HG03378 (cell line): ENCODE data around the gene PPIA.
A peak's percentile ranks its signal among the peaks of the same experiment; 100 is the strongest.
"Not testable (repeated sequence)": the region's sequence is repeated elsewhere in the genome, so short reads cannot be mapped to it uniquely, and the experiment has no call there.

Source experiments
- ATAC-seq: cut with Tn5 transposase; IDR thresholded peaks from one replicate; pipeline ENCODE4 v1.9.1; 2021; ENCODE audit warnings: mild to moderate bottlenecking, moderate library complexity; ENCODE audit not compliant: unreplicated experiment

PPIA gene

DNA sequence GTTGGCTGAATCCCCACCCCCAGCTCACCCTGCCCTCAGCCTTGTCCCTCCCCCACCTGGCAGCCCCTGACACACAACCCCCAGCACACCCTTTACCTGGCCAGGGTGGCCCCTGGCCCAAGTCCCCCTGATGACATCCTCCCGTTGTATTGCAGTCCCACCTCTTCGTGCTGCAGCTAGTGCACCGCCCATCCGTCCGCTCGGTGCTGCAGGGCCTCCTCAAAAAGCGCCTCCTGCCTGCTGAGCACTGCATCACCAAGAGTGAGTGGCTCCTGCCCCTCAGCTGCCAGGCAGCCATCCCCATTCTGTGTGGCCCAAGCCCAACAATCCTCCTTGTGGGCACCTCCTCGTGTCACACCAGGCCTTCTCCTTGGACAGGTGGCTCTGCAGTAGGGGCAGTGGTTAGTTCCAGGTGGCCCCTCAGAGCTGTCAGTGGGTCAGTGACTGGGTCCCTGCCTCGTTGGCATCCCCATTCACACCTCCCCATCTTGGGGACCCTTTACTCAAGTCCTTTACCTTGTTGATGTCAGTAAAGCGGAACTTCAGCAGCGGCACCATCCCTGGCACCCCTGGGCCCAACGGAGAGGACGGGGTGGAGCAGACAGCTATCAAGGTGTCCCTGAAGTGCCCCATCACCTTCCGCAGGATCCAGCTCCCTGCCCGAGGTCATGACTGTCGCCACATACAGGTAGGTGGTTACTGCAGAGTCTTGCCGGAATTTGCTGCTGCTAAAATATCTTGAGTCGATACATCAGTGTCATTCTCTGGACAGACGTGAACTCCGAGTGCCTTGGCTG is 33.6 kb upstream of the PPIA start:
- no peak for ATAC-seq

DNA sequence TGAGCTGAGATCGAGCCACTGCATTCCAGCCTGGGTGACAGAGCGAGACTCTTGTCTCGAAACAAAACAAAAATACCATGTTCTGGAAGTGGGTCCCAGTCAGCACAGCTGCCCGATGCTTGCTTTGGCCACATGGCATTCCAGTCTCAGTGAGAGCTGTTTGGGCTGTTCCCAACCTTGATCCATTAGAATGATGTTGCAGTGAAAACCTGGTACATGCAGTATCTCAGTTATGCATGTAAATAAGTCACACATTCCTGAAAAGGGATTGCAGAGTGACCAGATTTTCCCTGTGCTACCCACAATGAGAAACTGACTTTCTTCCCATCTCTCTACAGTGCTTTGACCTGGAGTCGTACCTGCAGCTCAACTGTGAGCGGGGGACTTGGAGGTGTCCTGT is 32.4 kb upstream of the PPIA start:
- no peak for ATAC-seq

DNA sequence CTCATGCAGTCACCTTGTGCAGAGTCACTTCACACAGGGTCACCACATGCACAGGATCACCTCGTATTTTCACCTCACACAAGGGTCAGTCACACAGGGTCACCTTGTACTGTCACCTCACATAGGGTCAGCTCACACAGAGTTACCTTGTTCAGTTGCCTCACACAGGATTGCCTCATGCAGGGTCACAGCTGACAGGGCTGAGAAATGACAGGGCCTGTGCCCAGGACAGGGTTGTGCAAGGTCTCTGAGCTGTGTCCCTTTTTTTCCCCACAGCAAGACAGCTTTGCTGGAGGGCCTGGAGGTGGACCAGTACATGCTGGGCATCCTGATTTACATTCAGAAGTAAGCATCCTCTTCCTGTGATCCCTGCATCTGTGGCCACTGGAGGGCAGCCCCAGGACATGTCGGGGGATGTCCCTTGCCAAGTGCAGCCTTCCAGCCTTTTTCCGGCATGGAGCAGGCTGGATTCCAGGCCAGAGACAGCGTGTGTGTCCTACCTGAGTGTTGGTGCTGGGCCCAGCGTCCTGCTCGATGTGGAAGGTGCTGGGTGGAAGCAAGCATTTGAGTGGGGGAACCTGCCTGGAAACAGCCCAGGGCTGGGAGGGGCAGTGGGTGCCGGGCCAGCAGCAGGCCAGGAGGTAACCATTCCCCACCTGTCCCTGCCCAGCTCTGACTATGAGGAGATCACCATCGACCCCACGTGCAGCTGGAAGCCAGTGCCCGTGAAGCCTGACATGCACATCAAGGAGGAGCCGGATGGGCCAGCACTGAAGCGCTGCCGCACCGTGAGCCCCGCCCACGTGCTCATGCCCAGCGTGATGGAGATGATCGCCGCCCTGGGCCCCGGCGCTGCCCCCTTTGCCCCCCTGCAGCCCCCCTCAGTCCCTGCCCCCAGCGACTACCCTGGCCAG is 31.6 kb upstream of the PPIA start:
- no peak for ATAC-seq

DNA sequence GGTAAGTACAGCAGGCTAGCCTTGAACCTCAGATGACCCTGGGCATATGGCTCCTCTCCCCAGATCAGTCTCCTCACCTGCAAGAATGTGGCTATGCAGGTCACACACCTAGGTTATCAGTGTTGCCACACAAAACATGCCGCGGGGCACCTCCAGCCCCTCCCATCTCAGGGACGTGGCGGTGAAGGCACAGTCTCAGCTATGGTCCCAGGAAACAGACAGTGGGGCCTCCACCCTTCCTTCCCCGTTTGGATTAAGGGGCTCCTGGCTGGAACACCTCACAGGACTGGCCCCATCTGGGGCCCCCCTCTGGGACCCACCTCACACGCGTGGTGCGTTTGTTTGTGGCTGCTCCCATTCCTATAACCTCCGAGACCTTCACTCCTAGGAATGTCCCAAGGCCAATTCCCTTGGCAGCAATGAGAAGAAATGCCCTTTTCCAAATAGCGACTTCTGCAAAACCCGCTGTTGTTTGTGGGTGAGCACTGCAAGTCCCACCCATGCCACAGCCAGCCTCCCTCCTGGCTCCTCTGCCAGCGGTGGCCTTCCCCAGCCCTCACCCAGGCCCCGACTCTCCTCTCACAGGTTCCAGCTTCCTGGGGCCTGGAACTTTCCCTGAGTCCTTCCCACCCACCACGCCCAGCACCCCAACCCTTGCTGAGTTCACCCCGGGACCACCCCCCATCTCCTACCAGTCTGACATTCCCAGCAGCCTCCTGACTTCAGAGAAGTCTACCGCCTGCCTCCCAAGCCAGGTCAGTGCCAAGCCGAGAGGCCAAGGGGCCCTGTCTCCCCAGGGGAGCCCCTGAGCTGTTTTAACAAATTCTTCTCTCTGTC is 30.7 kb upstream of the PPIA start:
- ATAC-seq: no peak

DNA sequence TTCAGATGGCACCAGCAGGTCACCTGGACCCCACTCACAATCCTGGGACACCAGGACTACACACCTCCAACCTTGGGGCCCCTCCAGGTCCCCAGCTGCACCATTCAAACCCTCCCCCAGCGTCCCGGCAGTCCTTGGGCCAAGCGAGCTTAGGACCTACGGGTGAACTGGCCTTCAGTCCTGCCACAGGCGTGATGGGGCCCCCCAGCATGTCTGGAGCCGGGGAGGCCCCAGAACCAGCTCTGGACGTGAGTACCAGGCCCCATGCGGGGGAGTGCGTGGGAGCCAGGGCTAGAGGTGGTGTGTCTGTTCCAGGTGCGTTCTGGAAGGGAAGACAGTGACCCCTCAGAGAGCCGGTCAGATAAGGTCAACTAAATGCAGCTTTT is 30.1 kb upstream of the PPIA start:
- no peak for ATAC-seq

DNA sequence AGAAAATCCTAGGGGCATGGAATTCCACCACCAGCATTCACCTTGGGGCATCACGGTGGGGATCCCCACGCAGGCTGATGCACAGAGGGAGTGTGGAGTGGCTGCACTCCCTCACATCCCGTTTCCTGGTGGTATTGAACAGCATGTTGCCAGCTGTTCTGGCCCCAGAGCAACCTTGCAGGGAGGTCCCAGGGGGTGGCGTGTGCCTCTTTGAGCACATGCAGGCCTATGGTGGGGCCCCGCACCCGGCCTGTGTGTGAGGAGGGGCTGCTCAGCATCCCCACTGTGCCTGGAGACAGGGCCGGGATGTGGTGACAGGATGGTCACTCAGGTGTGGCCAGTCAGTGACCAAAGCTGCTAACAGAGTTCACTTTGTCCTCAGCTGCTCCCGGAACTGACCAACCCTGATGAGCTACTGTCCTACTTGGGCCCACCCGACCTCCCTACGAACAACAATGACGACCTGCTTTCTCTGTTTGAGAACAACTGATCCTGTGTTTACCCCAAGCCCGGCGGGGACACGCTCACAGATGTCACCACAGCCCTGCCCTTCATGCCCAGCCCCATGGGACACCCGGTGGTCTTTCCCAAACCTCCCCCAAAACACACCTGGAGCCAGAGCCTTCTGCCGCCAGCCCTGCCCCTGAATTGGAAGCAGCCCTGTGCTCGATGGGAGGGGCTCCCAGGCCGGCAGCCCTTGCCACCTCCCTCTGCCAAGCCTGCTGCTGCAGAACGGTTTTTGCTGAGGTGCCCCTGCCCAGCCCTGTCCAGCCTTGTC is 29.2 kb upstream of the PPIA start:
- ATAC-seq: no peak

DNA sequence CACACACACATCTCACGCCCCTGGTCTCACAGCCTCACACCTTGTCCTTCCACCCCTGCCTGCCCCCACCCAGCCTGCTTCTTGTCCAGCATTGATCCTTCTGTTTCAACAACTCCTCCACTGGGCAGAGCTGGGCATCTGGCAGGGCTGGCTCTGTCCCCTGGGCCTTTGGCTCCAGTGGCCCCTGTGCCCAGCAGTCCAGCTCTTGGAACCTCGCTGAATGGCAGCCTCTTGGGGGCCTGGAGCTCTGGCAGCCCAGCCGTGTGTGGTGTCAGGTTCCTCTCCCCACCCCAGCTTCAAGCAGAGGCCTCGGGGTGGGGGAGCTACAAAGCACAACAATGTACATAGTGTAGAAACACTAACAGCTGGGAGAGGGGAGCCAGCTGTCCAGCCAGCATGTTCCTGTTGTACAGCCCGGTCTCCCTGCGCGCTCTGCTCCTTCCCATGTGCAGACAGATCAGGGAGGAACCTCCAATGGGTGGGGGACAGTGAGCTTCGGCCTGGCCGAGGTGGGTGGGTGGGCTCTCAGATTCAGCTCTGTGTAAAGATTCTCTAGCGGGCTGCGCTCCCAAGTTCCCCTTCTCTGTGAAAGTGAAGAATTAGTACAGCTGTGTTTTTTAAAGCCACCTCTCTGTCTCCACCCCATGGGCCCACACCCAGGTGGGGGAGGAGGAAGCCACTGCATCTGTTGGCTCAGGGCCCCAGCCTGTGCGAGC is 28.4 kb upstream of the PPIA start:
- no peak for ATAC-seq

DNA sequence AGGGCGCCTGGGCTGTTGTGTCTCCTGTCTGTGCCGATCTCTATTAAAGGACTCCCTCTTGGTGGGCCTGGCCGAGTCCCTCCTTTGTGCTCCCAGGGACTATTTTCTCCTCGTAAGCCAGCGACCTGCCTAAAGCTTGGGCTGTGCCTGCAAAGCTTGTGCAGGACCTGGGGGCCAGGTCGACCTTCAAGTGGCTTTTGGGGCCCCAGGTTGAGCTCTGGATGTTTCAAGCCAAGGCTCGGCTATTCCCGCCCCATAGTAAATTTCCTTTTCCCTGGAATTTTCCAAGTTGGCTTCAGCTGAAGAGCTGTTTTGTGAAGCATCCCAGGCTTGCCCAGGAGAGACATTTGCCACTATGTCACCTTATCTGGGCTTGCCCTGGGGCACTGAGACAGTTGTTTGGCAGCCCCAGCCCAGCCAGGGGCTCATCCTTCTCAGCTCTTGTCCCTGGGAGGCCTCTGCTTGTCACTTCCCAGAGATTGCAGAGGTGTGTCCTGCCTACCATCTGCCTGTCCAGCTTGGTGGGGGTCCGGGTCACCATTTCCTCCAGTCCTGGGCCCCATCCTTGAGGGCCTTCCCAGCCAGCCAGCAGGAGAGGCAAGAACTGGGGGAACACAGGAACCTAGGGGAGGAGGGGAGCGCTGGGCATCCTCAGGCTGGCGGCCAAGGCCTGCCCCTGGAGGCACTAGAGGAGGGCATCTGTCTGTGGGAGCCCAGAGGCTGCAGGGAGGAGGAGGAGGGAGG is 27.7 kb upstream of the PPIA start:
- ATAC-seq: no peak

DNA sequence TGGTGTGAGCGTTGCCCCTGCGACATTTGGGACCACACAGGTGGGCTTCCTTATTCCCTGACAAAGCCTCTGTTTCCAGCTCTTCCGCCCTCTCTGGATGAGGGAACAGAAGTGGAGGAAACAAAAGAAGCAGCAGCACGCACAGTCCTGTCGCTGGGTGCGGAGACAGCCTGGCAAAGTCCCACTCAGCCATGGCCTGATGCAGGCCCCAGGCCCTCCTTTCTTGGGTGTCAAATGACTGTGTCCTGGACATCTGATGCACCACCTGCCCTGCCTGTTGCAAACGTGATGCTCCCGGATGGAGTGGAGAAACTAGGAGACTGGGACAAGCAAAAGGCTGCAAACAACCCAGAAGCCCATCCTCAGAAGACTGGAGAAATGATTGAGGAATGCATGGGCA is 27.1 kb upstream of the PPIA start:
- ATAC-seq: no peak

DNA sequence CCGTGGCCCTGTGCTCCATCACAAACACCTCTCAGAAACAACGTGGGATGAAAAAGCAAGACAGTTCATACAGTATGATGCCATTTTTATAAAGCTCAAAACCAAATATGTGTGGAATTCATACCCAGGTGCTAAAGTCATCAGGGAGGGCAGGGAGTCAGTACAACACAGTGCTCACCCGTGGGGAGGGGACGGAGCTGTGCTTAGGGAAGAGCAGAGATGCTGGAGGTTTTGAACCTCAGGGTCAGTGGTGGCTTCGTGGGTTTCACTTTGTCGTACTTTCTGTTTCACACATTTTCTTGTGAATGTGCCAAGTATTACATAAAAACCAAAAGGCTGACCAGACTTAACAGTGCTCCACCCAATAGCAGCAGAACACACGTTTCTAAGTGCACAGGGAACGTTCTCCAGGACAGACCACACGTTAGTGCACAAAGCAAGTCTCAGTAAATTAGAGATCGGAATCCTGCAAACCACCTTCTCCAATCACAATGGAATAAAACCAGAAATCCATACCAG is 26.6 kb upstream of the PPIA start:
- ATAC-seq: peak; percentile 78

- ATAC-seq: no peak
Observed at GRCh38 chr7:44771358-44771757, 25.1 kb upstream of the PPIA start.

DNA sequence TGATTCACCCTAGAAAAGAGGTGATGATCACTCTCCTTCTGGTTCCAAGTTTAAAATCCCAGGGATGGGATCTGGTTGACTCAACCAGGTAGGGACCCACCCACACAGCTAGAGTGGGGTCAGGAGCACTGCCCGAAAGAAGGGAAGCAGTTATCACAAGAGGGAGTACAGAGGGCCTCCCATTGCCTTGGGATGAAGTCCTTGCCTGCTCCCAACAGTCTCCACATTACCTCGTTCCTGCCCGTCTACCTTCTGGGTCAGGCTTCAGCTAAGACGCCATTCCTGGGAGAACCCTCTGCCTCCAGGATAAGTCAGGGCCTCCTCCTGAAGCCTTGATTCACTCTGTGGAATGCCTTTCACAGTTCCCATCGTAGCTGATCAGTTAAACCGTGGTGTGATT is 24.0 kb upstream of the PPIA start:
- no peak for ATAC-seq

DNA sequence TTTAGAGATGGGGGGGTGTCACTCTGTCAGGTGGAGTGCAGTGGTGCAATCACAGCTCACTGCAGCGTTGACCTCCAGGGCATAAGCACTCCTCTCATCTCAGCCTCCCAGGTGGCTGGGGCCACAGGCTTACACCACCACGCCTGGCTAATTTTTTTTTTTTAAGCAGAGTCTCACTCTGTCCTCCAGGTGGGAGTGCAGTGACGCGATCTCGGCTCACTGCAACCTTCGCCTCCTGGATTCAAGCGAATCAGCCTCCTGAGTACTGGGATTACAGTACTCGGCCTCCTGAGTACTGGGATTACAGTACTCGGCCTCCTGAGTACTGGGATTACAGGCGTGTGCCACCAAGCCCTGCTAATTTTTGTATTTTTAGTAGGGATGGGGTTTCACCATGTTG is 23.6 kb upstream of the PPIA start:
- ATAC-seq: no peak

- not testable (repeated sequence) for ATAC-seq
Observed at GRCh38 chr7:44774486-44774885, 22.0 kb upstream of the PPIA start.

DNA sequence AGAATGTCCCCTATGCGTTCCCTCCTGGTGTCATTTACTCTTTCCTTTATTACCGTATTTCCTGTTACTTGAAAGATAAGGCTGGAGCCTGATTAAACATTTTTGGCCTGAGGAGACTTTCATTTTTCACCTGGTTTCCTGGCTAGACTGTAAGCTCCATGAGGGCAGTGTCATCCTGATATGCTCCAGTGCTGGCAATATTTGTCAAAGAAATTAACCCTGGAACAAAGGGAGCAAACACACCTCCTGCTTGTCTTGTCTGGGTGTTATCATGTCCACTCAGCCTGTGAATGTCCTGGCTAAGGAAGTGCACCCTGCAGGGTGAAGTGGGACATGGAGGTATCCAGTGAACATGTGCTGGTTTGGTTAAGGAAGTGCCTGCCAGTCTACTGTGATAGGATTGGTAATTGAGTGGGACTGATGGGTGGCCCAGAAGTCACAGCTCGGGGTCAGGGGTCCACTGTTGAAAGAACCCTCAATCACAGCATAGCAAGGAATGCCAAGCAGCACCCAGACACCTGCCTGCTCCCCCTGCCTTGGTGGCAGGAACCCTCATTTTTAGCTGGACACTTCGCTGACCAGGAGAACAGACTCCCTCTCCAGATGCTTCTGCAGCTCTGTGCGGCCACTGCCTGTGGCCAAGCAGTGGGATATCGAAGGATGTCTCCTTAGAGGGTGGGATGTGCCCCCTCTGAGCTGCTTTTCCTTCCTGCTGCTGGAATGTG is 20.9 kb upstream of the PPIA start:
- no peak for ATAC-seq

DNA sequence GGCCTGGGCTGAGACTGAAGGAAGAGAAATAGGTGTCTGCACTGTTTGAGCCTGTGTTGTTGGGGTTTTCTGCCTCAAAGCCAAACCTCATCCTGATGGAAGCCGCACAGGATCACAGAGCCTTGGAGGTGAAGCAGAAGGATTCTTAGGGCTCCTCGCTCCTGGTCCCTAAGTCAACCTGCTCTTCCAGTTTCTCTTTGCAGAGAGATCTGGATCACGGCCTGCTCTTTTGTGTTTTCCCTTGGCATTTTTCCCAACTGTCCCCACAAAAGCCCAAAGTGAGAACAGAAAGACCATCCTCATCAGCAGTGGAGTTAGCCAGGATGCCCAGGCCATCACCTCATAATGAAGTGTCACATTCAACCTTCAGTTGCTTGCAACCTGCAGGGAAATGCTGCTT is 20.3 kb upstream of the PPIA start:
- no peak for ATAC-seq

DNA sequence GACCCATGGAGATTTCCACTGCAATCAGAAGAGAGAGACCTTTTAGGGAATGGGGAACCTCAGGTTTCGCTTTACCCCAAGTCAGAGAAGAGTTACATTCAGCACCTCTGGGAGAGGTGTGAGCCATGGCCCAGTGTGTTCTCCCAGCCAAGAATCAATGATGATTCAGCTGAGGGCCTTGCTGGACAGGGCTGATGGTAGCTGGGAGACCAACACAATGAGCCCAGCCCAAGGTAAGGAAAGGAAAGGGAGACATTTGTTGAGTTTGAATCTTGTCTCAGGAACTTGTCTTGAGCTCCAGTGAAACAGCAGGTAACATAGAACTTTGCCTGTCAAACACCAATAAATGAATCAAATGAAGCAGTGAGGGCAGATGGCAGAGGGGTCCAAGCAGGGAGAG is 14.0 kb upstream of the PPIA start:
- ATAC-seq: no peak

DNA sequence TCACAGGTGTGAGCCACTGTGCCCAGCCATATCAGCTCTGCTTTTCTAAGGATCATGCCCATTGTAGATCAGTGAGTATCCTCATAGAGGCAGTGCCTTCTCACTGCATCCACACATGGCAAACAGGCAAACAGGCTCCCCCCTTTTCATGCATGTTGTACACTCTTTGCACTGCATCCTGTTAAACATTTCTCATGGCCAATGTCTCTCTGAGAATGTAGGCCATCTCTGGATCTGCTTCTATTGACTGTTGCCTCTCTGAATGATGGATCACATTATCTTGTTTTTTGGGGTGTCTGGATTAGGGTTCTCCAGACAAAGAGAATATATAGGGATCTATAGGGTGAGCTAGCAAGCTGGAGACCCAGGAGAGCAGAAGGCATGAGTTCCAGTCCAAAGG is 13.1 kb upstream of the PPIA start:
- ATAC-seq: no peak
